Glomerular endothelial cell (primary cell): ENCODE data around the gene TMEM271. TPM values are rescaled to one million over a fixed set of nuclear protein-coding genes. Genes with fewer than 3 reads are reported as not detected.

Source experiments
- DNase-seq: peaks from one replicate; pipeline ENCODE4 v3.0.0-alpha.2; 2011; ENCODE audit warnings: low read depth, low spot score; ENCODE audit errors: extremely low read depth
- total RNA-seq: library from RNA; depleted of rRNA; stranded (reverse); fragments of >200 nt; gene quantifications from 2 replicates; pipeline ENCODE4 v1.2.3, GENCODE V29; 2015

The TMEM271 gene
- total RNA-seq, 1 donor from 2014 or later, result not detected

DNA sequence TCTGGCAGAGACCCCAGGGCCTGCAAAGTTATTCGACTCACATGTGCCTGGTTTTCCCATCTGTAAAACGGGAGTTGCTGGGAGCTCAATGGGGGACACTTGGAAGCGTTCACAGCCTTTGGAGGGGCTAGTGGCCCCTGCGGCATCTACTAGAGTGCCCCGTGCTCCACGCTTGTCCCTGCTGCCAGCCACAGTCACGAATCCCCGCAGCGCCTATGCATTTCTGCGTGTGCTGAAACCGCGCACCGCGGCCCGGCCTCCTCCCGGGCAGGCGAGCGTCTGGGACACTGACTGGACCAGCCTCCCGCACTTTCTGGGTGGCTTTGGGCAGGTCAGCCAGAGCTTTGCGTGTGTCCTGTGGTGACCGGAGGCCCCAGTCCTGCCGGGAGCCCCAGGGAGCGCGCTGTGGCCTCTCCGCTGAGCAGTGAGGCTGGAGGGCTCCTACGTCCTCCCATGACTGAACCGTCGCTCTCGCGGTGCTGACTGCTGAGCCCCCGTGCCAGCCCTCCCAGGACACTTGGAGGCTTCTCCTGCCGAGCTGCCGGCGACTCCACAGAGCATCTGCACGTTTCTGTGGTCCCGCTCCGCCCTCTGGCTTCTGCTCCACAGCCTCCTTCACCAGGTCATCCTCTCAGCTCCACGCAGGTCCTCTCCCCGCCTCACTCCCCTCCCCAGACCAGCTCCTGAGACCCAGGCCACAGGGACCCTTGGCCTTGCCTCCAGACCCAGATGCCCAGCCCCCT, 40.7 kb downstream of the TMEM271 start:
- DNase-seq, result no peak

DNA sequence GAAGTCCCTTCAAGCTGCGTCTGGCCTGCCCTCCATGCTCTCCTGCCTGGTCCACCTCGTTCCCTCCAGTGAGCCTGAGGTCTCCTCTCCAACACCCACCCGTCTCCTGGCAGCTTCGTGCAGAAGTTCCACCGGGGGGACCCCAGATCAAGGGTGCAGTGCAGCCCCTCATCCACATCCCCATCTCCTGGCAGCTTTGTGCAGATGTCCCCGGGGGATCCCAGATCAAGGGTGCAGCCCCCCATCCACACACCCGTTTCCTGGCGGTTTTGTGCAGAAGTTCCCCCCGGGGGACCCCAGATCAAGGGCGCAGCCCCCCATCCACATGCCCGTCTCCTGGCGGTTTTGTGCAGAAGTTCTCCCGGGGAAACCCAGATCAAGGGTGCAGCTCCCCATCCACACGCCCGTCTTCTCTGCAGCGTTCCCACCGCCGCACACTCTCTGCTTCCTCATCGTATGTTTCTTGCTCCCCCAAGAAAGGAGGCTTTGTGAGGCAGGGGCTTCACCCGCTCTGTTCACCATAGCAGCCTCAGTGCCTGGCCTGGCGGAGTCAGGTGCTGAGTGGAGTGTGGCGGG, 41.4 kb downstream of the TMEM271 start:
- no peak for DNase-seq

DNA sequence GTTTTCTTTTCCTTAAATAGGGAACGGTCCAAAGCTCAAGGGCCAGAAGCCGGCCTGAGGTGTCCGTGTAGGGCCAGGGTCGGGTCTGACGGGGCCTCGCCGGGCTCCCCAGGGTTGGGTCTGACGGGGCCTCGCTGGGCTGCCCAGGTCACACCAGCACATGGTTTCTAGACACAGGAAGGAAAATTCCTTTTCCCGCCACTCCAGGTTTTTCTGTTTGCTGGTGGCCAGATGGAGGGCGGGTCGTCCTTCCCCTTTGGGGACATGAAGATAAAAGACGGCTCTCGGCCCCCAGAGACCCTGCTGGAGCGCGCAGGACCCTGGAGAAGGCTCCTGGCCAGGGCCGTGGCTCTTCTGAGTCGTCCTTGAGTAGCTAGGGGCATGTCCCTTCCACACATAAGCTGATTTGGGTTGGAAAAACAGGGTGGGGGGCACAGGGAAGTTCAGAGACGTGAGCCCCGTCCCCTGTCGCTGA, 42.0 kb downstream of the TMEM271 start:
- no peak for DNase-seq

DNA sequence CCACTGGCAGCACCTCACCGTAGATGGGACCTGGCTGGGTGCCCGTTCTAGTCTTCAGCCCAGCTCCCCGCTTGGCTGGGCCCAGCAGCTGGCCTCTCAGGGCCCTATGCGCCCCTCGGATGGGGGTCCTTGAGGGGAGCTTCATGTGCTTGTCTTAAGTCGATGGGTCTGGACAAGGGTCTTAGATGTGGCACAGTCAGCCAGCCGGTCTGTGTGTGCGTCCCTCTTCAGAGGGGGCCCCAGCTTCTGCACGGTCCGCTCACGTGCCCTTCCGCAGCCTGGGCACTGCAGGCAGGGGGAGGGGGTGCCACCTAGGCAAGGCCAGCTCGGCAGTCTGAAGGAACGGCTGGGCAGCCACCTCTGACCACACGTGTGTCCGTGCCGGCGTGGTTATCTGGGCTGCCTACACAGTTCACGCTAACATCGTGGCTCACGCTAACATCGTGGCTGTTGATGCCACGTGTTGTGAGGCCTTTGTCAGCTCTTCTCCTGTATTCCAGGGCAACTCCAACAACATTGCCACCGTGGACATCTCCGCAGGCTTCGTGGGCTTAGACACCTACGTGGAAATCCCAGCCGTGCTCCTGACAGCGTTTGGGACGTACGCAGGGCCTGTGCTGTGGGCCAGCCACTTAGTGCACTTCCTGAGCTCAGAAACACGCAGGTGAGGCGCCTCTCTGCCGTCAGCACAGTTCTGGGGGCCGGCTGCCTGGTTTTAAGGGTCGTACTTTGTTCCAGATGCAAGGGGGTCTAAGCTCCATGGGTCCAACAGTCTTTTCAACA, 42.6 kb downstream of the TMEM271 start:
- DNase-seq, result no peak

DNA sequence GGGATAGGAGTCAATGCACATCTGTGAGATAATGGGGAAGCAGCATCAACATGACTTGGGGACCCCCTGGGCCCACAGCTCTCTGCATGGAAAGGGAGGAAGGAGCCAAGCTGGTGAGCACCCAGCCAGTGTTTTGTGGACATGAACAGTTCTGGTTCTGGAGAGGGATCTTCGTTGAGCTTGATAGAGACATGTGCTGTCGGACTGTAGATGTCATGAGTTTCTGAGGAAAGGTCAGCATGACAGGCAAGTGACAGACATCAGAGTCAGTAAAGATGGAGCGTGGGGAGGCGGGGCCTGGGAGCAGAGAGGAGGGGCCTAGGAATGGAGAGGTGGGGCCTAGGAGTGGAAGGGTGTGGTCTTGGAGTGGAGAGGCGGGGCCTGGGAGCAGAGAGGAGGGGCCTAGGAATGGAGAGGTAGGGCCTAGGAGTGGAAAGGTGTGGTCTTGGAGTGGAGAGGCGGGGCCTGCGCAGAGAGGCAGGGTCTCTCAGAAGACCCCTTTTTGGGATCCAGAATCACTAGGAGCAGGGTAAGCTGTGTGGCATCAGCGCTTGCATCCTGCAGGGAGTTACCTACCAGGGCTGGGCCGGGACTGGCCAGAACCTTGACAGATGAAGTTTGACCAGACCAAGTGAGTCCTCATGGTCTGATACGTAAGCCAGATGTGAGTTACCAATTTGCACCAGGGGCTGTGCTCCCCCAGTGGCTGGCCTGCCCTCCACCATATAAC, 43.3 kb downstream of the TMEM271 start:
- no peak for DNase-seq

DNA sequence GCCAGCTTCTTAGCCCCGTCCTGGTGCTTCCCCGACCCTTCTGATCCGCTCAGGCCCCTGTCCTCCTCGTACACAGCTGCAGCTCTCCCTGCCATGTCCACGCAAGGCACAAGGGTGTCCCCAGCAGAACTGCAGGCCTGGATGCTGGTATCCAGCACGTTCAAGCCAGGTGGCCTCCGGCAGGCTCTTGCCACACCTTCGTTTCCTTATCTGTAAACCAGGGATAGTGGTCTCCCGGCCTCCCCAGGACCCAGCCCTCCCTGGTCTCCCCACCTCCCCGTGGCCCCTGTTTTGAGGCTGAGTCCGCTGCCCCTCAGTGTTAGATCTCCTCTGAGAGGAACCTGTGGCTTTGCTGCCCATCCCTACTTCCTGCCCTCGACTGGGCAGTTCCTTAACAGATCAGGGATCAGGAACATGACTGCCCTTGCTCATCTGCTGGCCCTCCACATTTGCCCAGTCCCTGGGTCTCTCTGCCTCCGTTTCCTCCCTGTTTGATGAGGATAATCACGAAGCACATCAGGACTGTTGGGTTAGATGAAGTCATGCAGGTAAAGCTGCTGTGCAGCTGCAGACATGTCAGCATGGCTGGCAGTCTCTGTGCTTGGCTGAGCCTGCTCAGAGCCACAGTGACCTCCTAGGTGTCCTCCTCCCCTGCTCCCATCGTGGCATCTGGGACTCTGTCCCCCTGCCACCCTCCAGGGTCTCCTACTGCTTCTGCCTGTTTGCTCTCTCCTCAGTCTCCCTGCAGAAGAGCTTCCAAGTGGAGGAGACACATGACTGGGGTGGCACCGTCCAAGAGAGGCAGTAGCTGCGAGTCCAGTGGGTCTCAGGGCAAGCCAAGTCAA, 44.2 kb downstream of the TMEM271 start:
- DNase-seq, result no peak

DNA sequence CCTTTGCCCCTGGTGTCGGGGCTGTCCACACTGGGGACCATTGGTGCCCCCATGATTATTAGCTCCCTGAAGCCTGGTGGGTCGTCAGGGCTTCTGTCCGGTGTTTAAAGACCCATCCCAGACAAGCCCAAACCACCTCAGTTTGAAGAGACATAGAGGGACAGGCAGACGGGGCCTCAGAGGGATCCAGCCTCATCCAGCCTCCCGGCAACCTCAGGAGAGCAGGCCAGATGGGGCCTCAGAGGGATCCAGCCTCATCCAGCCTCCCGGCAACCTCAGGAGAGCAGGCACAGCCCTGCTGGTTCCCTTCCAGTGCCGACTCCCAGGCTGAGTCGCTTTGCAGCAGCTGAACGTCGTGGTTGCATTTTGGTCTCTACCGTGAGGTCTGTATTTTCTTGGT, 45.0 kb downstream of the TMEM271 start:
- no peak for DNase-seq

DNA sequence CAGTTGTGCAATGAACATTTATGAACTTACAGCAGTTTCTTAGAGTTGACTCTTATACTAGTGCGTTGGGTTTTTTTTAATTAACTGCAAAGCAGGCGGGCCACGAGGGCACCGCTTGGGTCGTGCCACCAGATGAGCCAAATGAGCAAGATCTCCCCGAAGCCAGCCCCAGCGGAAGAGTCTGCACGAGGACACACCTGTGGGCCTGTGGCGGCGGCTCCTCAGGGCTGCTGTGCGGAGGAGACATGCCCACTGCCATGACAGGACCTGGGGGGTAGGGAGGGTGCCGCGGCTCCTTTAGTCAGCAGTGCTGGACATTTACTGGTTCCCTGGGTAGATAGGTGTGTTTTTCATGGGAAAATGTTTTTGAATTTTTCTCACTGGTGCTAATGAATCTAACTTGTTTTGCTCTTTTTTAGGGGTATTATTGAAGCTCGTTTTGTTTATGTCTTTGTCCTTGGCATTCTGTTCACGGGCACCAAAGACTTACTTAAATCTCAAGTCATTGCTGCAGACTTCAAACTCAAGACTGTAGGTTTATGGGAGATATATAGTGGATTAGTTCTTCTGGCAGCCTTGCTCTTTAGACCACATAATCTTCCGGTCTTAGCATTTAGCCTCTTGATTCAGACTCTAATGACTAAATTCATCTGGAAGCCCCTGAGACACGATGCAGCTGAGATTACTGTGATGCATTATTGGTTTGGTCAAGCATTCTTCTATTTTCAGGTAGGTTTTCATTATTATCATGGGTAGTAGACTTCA, 45.9 kb downstream of the TMEM271 start:
- DNase-seq, result no peak

DNA sequence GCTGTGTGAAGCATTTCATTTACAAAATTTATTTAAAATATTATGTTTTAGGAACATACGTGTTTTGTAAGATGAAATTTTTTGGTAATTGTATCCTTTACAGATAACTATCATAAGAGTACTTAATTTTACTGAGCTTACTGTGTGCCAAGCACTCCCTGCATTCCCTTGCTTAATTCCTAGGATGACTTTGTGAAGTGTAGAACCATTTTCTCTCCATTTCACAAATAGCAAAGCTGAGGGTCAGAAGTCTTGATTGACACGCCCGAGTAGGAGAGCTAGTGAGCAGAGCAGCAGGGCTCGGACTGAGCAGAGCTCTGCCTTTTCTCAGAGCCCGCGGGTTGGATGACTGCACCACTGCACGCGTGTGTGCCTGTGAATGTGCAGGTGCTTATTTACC, 46.5 kb downstream of the TMEM271 start:
- DNase-seq, result no peak

DNA sequence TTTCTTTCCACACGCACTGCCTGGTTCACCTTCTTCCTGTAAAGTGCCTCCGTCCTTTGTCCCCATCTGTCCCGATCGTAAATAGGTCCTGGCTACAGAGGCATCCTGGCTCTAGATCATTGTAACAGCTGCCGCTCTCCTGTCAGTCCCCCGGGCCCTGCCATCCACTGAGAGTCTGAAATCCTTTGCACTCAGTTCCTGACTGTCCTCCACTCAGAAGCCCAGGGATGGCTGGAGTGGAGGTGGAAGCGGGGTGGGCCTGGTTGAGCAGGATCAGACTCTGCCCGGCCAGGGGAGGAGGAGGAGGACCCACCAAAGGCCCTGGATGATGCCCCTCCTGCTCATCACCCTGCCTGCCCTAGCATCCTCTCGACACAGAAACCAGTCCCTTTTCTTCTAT, 47.3 kb downstream of the TMEM271 start:
- DNase-seq, result no peak

DNA sequence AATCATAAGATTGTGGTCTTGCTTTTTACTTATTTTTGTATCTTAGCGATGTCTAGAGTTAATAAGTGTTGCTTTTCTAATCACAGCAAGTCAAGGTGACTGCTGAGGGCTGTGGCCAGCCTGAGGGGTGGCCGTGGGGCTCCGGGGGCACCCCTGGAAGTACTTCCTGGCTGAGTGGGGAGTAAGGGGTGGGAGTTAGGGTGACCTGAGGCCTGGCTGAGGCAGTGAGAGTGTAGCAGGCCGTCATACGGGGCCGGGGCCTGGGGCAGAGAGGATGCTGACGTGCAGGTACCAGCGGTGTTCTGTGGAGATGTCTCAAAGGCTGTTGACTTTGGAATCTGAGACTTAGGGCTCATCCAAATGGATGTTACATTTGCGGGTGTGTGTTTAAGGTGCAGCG, 47.8 kb downstream of the TMEM271 start:
- DNase-seq, result no peak

DNA sequence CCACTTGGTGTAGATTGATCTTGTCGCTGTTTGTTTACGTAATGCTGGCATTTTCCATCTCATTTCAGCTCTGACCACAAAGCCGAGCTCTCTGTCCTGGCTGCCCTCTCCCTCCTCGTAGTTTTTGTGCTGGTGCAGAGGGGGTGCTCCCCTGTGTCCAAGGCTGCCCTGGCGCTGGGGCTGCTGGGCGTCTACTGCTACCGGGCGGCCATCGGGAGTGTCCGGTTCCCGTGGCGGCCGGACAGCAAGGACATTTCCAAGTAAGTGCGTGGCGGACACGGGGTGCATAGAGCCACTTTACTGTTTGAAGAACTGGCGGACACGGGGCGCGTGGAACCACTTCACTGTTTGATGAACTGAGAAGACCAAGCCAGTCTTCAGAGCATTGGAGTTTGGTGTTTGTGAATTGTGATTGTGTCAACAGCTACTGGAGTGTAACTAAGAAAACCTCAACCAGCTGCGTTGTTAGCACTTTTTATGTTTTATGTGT, 49.1 kb downstream of the TMEM271 start:
- no peak for DNase-seq

DNA sequence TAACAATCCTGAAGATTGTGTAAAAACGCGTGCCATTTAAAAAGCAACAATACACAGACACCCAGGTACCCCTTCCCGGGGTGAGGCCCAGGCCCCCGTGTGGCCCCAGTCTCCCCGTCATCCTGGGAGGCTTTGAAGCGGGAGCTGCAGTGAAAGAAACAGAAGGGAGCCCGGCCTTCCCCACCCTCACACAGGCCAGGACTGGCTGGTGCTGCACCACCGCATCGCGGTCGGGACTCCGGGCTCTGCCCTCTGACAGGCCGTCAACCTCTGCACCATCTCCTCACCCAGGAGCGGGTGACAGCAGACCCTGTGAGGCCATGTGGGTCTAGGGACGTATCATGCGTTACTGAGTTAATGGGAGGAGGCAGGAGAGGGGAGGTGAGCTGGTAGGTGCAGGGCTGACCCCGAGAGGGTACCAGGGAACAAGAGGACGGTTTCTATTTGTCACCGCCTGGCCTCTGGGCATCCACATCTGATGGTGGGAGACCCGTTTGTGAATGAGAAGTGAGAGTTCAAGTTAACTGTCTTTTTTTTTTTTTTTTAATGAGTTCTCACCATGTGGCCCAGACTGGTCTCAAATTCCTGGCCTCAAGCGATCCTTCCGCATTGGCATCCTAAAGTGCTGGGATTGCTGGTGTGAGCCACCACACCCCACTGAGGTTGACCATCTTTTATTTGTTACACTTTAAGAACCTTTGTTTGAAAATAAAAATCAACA, 49.7 kb downstream of the TMEM271 start:
- no peak for DNase-seq

DNA sequence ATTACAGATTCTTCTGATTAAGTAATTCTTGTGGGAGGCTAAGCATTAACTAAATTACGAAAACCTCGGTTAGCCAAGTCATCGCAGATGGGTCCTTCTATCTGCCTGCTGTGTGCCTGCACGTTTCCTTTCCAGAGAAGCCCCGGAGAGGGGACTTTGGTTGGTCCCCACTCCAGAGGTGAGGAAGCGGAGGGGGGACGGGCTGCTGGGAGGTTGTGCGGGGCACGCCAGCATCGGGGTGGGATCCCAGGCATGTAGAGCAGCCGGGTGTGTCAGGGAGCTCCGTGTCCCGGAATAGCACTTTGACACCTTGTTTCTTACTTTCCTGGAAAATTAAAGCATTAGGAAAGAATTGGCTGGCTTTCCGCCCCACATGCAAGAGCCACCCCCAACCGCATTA, 50.4 kb downstream of the TMEM271 start:
- no peak for DNase-seq

DNA sequence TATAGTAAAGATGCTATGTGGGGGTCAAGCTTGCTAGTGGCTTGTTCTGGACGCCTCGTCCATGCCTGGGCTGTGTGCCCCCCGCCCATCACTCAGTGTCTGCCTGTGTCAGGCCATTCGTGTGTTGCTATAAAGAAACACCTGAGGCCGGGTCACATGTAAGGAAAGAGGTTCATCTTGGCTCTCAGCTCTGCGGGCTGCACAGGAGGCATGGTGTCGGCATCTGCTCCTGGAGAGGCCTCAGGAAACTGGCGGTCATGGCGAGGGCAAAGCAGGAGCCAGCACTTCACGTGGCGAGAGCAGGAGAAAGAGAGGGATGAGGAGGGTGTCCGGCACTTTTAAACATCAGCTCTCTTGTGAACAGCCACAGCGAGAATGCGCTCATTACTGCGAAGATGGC, 51.9 kb downstream of the TMEM271 start:
- no peak for DNase-seq
